ENCODE data around the gene ASB10.

ASB10 gene

GRCh38 chr7:151157645-151158329 is 29.3 kb downstream of the ASB10 start:
- DNase-seq: no peak

DNA sequence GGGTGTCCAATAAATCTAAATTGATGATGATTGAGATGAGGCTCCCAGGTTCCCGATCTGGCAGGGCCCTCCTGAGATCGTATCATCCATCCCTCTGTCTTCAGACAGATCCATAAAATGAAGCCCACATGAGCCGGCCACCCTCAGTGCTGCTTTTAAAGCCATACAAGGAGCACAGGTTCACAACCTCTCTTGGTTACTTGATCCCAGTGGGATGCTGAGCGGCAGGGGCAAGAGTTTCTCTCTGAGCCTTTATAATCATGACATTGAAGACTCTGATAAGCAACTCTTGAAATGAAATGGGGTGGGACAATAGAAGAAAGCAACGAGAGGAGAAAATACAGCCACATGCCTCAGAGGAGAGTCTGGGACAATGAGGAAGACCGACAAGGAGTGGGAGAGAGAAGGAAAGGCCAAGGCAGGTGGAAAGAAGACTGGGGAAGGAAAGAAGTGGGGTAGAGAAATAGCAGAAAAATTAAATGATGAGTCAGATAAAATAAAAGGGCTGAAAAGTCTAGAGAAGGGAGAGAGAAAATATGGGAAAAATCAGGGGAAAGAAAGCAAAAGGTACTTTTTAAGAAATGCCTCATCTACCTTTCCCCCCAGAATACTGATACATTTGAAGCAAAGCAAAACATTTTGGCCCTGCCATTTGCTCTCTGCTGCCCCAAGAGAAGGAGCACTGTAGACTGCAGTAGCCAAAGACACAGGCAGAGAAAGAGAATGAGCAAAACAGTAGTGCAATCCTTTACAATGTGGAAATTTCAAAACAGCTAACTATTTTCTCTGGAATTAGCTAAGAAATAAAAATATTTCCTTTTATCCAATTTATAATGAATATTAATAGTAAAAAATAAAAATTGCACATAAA is 34.2 kb downstream of the ASB10 start:
- no peak for DNase-seq

DNA sequence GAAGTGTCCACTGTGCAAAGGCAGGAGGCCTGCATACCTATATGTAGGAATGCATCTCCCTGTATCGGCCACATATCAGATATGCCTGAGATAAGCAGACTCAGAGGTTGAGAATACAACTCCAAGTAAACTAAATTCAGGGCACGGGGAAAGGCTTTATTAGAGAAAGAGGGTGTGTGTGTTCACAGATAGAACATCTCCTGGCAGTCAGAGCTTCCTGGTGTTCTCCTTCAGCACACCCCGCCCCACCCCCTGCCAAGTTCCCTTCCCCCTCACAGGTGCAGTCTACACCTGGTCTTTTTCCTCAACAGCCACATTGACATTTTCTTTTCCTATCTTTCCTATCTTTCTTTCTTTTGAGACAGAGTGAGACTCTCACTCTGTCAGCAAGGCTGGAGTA is 36.7 kb downstream of the ASB10 start:
- DNase-seq: no peak

- no peak for DNase-seq
Measured at GRCh38 chr7:151148319-151149259, 38.5 kb downstream of the ASB10 start.

GRCh38 chr7:151146761-151147160 is 40.3 kb downstream of the ASB10 start:
- DNase-seq: no peak

- no peak for DNase-seq
Measured at GRCh38 chr7:151144387-151144786, 42.7 kb downstream of the ASB10 start.

DNA sequence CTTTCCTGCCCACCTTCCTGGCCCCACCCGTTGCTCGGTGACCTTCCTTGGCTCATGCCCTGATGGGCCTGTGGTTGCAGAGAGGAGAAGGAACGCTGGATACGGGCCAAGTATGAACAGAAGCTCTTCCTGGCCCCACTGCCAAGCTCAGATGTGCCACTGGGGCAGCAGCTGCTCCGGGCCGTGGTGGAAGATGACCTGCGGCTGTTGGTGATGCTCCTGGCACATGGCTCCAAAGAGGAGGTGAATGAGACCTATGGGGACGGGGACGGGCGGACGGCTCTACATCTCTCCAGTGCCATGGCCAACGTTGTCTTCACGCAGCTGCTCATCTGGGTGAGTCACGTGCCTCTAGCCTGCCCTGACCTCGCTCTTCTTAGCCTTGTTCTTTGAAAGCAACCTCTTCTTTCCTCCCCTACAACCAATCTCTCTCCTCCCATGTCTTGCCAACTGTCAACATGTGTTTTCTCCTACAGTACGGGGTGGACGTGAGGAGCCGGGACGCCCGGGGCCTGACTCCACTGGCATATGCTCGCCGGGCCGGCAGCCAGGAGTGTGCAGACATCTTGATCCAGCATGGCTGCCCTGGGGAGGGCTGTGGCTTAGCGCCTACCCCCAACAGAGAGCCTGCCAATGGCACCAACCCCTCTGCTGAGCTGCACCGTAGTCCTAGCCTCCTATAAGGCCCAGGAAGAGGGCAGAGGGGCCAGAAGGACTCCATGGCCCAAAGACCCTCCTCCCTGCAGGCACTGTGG is 43.6 kb downstream of the ASB10 start:
- no peak for DNase-seq

GRCh38 chr7:151142686-151143040 is 44.4 kb downstream of the ASB10 start:
- DNase-seq: no peak

GRCh38 chr7:151141855-151142685 is 45.0 kb downstream of the ASB10 start:
- no peak for DNase-seq

- no peak for DNase-seq
Measured at GRCh38 chr7:151141311-151141854, 45.7 kb downstream of the ASB10 start.

- no peak for DNase-seq
Measured at GRCh38 chr7:151140826-151141225, 46.2 kb downstream of the ASB10 start.

DNA sequence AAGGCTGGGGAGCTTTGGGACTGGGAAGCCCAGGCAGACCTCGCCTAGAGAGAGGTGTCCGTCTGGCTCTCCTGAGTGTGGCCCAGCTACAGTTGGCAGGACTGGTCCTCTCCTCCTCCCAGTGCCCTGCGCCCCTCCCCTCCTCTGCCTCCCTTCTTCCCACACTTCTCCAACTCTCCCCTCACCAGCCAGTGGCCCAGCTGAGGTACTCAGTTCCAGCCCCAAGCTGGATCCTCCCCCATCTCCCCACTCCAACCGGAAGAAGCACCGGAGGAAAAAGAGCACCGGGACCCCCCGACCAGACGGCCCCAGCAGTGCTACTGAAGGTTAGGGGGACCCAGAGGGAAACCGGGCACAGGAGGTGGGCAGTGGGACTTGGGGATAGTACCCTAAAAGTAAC is 47.3 kb downstream of the ASB10 start:
- no peak for DNase-seq

DNA sequence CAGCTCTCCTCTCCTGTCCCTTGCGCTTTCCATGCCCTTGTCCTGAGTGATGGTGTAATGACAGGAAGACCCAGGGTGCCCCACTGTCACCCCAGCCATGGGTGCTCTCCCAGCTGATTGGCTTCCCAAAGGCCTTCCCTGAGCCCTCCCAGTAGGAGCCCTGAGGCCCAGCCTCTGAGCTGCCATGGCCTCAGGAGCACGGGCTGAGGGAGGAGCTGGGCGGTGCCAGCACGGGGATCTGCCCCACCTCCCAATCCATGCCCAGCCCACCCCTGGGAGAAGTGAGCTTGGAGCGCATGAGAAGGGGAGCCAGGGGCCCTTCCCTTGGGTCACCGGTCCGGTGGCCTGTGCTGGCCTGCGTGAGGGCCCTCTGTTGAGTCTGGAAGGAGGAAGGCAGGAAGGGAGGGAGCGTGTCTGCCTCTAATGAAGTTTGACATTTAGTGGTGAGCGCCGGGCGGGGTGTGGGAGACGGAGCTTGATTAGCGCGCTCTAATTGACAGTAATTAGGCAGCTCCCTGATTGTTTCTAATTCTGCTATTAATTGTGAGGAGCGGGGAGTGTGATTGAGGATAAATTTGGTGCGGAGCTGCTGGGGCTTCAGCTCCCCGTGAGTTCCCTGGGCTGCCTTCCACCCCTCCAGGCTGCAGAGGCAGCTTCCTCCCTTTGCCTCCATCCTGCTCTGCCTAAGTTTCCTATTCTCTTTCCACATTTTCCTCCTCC is 47.8 kb downstream of the ASB10 start:
- DNase-seq: no peak

DNA sequence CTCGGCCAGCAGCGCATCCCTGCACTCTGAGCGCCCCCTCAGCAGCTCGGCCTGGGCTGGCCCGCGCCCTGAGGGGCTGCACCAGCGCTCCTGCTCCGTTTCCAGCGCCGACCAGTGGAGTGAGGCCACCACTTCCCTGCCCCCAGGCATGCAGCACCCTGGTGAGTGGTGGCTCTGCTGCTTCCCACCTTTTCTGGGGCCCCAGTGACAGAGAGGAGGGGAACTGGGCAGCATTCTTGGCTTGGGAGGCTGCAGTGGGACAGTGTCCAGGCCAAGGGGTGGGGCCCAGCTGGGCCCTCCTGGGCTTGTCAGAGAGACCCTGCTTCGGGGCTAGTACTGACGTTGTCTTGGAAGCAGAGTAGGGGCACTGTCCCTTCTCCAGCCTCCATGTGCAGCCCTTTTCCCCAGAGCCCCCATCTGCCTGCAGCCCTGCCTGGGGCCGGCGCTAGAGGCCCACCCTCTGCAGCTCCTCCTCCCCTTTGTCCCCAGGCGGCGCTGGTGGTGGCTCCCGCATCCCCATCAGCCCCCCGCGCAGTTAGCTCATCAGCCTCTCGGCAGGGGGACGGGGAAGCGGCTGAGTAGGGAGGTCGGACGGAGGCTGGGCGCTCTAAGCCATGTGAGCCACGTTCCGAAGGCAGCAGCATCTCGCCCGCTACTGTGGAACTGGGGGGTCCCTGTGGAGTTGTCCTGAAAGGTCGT is 48.7 kb downstream of the ASB10 start:
- no peak for DNase-seq

GRCh38 chr7:151137791-151138152 is 49.3 kb downstream of the ASB10 start:
- DNase-seq: no peak

GRCh38 chr7:151137076-151137675 is 49.9 kb downstream of the ASB10 start:
- DNase-seq: no peak

GRCh38 chr7:151135866-151136843 is 50.9 kb downstream of the ASB10 start:
- DNase-seq: no peak

DNA sequence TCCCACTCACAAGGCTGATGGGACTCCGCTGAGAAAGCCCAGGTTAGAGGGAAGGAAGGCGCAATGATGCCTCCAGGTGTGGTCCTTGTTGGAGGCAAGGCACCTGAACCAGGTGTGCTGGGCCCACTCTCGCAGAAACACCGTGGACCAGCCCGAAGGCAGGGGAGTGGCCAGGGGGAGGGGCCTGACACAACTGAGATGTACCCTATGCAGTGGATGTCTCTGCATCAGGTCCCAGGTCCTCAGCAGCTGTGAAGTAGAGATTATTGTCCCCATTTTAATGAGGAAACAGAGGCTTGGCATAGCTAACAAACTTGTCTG is 51.6 kb downstream of the ASB10 start:
- DNase-seq: no peak

Data from activated CD4-positive, alpha-beta T cell treated with anti-CD3 and anti-CD28 coated beads, Interleukin-2, amount 50 U/mL, for 48 hours (primary cell).